Astrocyte of the cerebellum (primary cell): Measurements from ENCODE around the gene KRT81.

Source experiments
- DNase-seq: peaks from one replicate; pipeline ENCODE4 v3.0.0-alpha.2; 2011; ENCODE audit warnings: low read depth
- H3K4me3 ChIP-seq: 2 replicates; pipeline ENCODE4 v1.5.1; 2011; ENCODE audit warnings: mild to moderate bottlenecking, low read depth, low read length, moderate library complexity
- in situ Hi-C: cut with HindIII; loops from 2 replicates; pipeline ENCODE4 v1.10.0; 2017; ENCODE audit warnings: low sequenced_read_pairs
- TF ChIP-seq, protein P1 (sequence below): IDR thresholded peaks from 2 replicates; pipeline ENCODE4 v1.5.1; 2012; ENCODE audit warnings: low read length, low read depth, moderate library complexity, mild to moderate bottlenecking; ENCODE audit errors: missing control alignments

Gene KRT81

DNA sequence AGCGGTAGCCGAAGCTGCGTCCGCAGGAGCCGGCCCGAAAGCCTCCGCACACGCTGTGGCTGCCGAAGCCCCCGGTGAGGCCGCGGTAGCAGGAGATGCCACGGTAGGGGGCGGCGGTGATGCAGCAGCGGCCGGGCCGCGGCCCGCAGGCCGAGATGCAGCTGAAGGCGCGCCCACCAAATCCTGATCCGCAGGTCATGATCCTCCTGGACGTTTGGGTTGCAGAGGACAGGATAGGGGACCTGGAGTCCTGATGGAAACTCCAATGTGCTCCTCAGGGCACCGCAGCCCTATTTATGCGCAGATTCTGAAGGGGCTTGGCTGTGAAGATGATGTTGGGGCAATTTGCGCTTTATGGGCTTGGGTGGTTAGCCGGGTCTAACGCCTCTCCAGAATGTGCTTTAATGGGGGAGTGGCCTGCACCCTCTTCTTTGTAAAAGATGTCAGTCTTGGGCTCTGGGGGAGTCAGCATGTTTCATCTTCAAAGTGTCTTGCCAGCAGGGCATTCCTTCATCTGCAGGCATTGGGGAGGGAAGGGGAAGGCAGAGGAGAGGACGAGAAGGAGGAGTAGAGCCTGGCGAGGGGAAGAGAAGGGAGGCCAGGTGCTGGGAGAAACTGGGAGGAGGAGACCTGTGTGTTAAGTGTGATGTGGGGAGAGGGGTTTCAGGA, at the start of gene KRT81:
Gene KRT81, minus strand, starts transcription at position 268 of the 669 bp plus-strand sequence. Its CDS starts 69 bp downstream, at position 199.
- no peak within 1 kb of the TSS for H3K4me3 ChIP-seq
- DNase-seq = no peak
- TF ChIP-seq, protein P1, sequence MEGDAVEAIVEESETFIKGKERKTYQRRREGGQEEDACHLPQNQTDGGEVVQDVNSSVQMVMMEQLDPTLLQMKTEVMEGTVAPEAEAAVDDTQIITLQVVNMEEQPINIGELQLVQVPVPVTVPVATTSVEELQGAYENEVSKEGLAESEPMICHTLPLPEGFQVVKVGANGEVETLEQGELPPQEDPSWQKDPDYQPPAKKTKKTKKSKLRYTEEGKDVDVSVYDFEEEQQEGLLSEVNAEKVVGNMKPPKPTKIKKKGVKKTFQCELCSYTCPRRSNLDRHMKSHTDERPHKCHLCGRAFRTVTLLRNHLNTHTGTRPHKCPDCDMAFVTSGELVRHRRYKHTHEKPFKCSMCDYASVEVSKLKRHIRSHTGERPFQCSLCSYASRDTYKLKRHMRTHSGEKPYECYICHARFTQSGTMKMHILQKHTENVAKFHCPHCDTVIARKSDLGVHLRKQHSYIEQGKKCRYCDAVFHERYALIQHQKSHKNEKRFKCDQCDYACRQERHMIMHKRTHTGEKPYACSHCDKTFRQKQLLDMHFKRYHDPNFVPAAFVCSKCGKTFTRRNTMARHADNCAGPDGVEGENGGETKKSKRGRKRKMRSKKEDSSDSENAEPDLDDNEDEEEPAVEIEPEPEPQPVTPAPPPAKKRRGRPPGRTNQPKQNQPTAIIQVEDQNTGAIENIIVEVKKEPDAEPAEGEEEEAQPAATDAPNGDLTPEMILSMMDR = no peak
- in situ Hi-C loops = no loop called here

DNA sequence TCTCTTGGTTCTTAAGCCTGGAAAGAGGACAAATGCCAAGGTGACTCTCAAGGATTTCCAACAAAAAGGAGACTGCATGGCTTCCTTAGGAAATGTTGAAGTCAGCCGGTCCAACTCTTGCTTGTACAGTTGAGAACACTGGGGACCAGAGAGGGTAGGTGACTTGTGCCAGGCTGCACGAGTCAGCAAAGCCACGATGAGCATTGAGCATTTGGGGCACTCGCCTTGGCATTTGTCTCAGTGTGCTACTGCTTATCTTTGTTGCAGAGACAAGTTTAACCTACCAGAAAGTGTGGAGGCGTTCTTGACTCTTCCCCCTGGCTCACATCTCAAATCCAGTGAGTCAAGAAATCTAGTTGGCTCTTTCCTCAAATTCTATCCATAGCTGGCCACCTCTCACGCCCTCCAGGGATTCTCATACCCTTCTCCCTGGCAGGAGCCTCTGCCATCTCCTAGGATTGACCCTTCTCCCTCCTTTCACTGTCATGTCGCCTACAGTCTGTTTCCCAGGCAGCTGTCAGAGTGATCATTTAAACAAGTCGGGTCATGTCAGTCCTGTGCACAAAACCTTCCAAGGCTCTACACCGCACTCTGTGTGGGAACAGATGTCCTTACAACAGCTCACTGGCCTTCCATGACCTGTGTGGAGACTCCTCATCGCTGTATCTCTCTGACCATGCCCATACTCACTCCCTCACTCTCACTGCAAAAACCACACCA, 47.1 kb upstream of the KRT81 start:
- no peak overlapping the region for H3K4me3 ChIP-seq
- in situ Hi-C loops = no loop called here
- TF ChIP-seq, protein P1 = no peak
- DNase-seq = no peak

DNA sequence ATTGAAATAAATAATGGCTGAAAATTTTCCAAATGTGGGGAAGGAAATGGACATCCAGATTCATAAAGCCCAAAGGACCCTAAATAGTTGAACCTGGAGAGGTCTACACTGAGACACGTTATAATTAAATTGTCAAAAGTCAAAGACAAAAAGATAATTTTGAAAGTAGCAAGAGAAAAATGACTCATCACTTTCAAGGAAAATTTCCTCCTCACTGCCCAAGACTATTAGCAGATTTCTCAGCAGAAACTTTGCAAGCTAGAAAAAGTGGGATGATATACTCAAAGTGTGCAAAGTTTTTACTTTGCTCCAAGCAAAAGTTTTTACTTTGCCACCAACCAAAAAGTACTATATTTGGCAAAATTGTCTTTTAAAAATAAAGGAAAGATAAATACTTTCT, 45.7 kb upstream of the KRT81 start:
- H3K4me3 ChIP-seq = no peak overlapping the region
- in situ Hi-C loops = no loop called here
- TF ChIP-seq, protein P1 = no peak
- DNase-seq = no peak

DNA sequence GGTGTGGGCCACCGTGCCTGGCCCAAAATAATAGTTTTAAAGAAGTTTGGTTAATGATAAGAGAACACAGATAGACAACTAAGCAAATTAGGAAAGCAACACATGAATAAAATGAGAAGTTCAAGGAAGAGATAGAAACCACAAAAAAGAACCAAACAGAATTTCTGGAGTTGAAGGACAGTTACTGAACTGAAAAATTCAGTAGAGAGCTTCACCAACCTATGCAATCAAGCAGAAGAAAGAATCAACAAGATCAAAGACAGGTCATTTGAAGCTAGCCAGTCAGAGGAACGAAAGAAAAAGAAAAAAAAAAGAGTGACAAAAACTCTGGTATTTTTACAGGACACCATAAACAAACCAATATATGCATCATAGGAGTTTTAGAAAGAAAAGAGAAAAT, 45.3 kb upstream of the KRT81 start:
- TF ChIP-seq, protein P1 = no peak
- no peak overlapping the region for H3K4me3 ChIP-seq
- DNase-seq = no peak
- in situ Hi-C loops = no loop called here

GRCh38 chr12:52335598-52336262, 44.4 kb upstream of the KRT81 start:
- TF ChIP-seq, protein P1 = no peak
- in situ Hi-C loops = no loop called here
- no peak for DNase-seq
- no peak overlapping the region for H3K4me3 ChIP-seq

DNA sequence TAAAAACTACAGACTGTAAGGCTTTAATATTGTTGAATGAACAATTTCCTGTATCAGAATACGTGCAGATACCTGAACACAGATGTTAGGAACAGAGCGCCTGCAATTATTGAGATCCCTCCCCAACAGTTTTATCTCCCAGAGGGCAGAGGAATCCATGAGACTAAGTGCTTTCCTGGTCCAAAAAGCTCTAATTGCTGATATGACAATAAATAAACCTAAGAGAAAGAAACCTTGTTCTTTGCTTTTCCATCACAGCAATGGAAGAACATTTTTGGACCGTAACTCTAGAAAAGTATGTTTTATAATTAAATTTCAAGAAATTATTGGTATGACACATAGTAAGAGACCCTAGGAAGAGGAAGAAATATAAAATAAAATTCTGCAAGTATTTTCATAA, 42.9 kb upstream of the KRT81 start:
- DNase-seq = no peak
- in situ Hi-C loops = no loop called here
- H3K4me3 ChIP-seq = no peak overlapping the region
- TF ChIP-seq, protein P1 = no peak
